Keratinocyte (primary cell): ENCODE data around the gene SDC3. TPM values are rescaled to one million over a fixed set of nuclear protein-coding genes. Genes with fewer than 3 reads are reported as not detected.

Experiments
- DNase-seq: peaks from one replicate; pipeline ENCODE4 v3.0.0-alpha.2; 2011; ENCODE audit warnings: low read depth, missing footprints, low spot score
- FAIRE-seq: peaks from 2 replicates; lab custom pipeline; 2011; peaks lifted over from hg19 to GRCh38; lab: Jason Lieb, UNC
- H2AFZ ChIP-seq: 2 replicates; pipeline ENCODE4 v1.6.0; 2012; ENCODE audit warnings: low read length, control low read depth, inconsistent platforms; ENCODE audit not compliant: control insufficient read depth
- H3K27ac ChIP-seq: 2 replicates; pipeline ENCODE4 v1.5.1; 2011; ENCODE audit warnings: low read length; ENCODE audit not compliant: control insufficient read depth, insufficient read depth
- H3K27me3 ChIP-seq: 3 replicates; pipeline ENCODE4 v1.6.0; 2011; ENCODE audit warnings: low read length; ENCODE audit not compliant: control insufficient read depth, insufficient read depth; ENCODE audit errors: extremely low read depth
- H3K36me3 ChIP-seq, 2 experiments: 2 replicates in 1 of 2; 3 replicates in 1 of 2; pipeline ENCODE4 v1.5.1; 2011; ENCODE audit warnings: low read length in 2 of 2, mild to moderate bottlenecking in 1 of 2; ENCODE audit not compliant: control insufficient read depth in 2 of 2, insufficient read depth in 2 of 2; ENCODE audit errors: extremely low read depth in 1 of 2
- H3K4me1 ChIP-seq: 3 replicates; pipeline ENCODE4 v1.5.1; 2011; ENCODE audit warnings: low read length; ENCODE audit not compliant: control insufficient read depth, insufficient read depth; ENCODE audit errors: extremely low read depth
- H3K4me2 ChIP-seq: 3 replicates; pipeline ENCODE4 v1.6.0; 2011; ENCODE audit warnings: low read depth, low read length; ENCODE audit not compliant: control insufficient read depth, insufficient read depth; ENCODE audit errors: extremely low read depth
- H3K4me3 ChIP-seq, 3 experiments: fragments of 200-600 bp in 1 of 3; sonication (generic) in 1 of 3; 2 replicates in 2 of 3; 3 replicates in 1 of 3; pipeline ENCODE4 v1.5.1; 2011 to 2016; ENCODE audit warnings: low read length in 3 of 3, mild to moderate bottlenecking in 3 of 3, control low read depth in 2 of 3, inconsistent platforms in 1 of 3, low read depth in 1 of 3, mixed read lengths in 1 of 3, mixed run types in 1 of 3, moderate library complexity in 1 of 3; ENCODE audit not compliant: control insufficient read depth in 2 of 3, insufficient read depth in 2 of 3; ENCODE audit errors: extremely low read depth in 1 of 3
- H3K79me2 ChIP-seq: 2 replicates; pipeline ENCODE4 v1.6.0; 2012; ENCODE audit warnings: low read length; ENCODE audit not compliant: control insufficient read depth, insufficient read depth
- H3K9ac ChIP-seq: 3 replicates; pipeline ENCODE4 v1.6.0; 2011; ENCODE audit warnings: low read length; ENCODE audit not compliant: control insufficient read depth, insufficient read depth; ENCODE audit errors: extremely low read depth
- H3K9me1 ChIP-seq: 3 replicates; pipeline ENCODE4 v1.6.0; 2011; ENCODE audit warnings: low read length; ENCODE audit not compliant: control insufficient read depth, insufficient read depth; ENCODE audit errors: extremely low read depth
- H3K9me3 ChIP-seq: 2 replicates; pipeline ENCODE4 v1.5.1; 2012; ENCODE audit warnings: low read depth, low read length; ENCODE audit not compliant: control insufficient read depth
- H4K20me1 ChIP-seq: 3 replicates; pipeline ENCODE4 v1.6.0; 2011; ENCODE audit warnings: low read length; ENCODE audit not compliant: control insufficient read depth, insufficient read depth; ENCODE audit errors: extremely low read depth
- CTCF ChIP-seq, 3 experiments: IDR thresholded peaks in 1 of 3; conservative IDR thresholded peaks in 1 of 3; optimal IDR thresholded peaks in 1 of 3; 2 replicates in 2 of 3; 3 replicates in 1 of 3; pipeline versions ENCODE3 to v1.5.1; 2011; ENCODE audit warnings: low read length in 3 of 3, mild to moderate bottlenecking in 3 of 3, moderate library complexity in 2 of 3, control low read depth in 1 of 3, inconsistent platforms in 1 of 3; ENCODE audit not compliant: insufficient read depth in 2 of 3; ENCODE audit errors: extremely low read depth in 1 of 3
- EZH2 ChIP-seq: IDR thresholded peaks from one replicate; pipeline ENCODE4 v1.6.1; 2012; ENCODE audit warnings: inconsistent platforms, mild to moderate bottlenecking, low read length, moderate library complexity
- dilution Hi-C: fragments of 300-500 bp; cut with MboI; formaldehyde crosslinking; loops from one replicate; pipeline ENCODE4 v1.7.0; 2020; ENCODE audit warnings: low sequenced_read_pairs; ENCODE audit not compliant: extremely low pct_ligation_motif_present
- polyA plus RNA-seq, 5 experiments: library from polyadenylated mRNA; depleted of rRNA in 3 of 5; stranded (reverse) in 3 of 5; stranded (forward) in 1 of 5; unstranded in 1 of 5; fragments of >200 nt; gene quantifications; 1 replicate in 1 of 5; 2 replicates in 3 of 5; 3 replicates in 1 of 5; pipeline versions ENCODE4 v1.2.1 to v1.2.3, GENCODE V29; 2011 to 2012; ENCODE audit warnings: missing spikeins in 2 of 5, low read depth in 1 of 5, low replicate concordance in 1 of 5

Gene SDC3
- polyA plus RNA-seq, 1 donor (not counting 4 experiments of a cell fraction or from before 2014, with no cell fraction given) = 8.8 TPM

GRCh38 chr1:30904191-30904961, 4.2 kb downstream of the SDC3 start:
- DNase-seq = no peak
- Histone ChIP-seq H3K27ac (no peak overlapping the region), H3K4me3 (no peak overlapping the region), H3K9ac (no peak overlapping the region), H2AFZ (no peak overlapping the region), H3K36me3 (no peaks in the 10 kb centered on the region), H3K9me3 (no peaks in the 10 kb centered on the region), H3K9me1 (no peaks in the 10 kb centered on the region), H3K4me1 (peaks cover 9% of the 10 kb centered on the region), H3K4me2 (no peak overlapping the region), H3K27me3 (peaks cover 6% of the 10 kb centered on the region), H3K79me2 (peaks cover 4% of the 10 kb centered on the region), H4K20me1 (peaks cover 7% of the 10 kb centered on the region)
- dilution Hi-C loops = loop anchor here (25.0 kb wide), 1 partner anchor 92 kb away; no protein-coding TSS in a partner anchor
- TF ChIP-seq EZH2 (no peak), CTCF (optimal IDR thresholded peaks at IDR 0.05 in 1 of 3, IDR thresholded peaks at IDR 0.05 in 1 of 3, conservative IDR thresholded peaks at IDR 0.05 in 1 of 3; ENCODE audit: extremely low read depth in 1 of 3, insufficient read depth in 2 of 3, low read length in 3 of 3) (no peak)
- no peak for FAIRE-seq

GRCh38 chr1:30903343-30904034, 5.1 kb downstream of the SDC3 start:
- H3K36me3 ChIP-seq = no peaks in the 10 kb centered on the region
- H3K4me3 ChIP-seq = no peak overlapping the region
- peaks cover 4% of the 10 kb centered on the region for H3K79me2 ChIP-seq
- H3K4me1 ChIP-seq = peaks cover 3% of the 10 kb centered on the region
- no peak overlapping the region for H3K4me2 ChIP-seq
- peaks cover 6% of the 10 kb centered on the region for H3K27me3 ChIP-seq
- DNase-seq (no peak), FAIRE-seq (no peak)
- H3K9me3 ChIP-seq = no peaks in the 10 kb centered on the region
- dilution Hi-C loops = loop anchor here (25.0 kb wide), 1 partner anchor 91 kb away; no protein-coding TSS in a partner anchor
- no peak overlapping the region for H3K9ac ChIP-seq
- TF ChIP-seq CTCF (optimal IDR thresholded peaks at IDR 0.05 in 1 of 3, IDR thresholded peaks at IDR 0.05 in 1 of 3, conservative IDR thresholded peaks at IDR 0.05 in 1 of 3; ENCODE audit: extremely low read depth in 1 of 3, insufficient read depth in 2 of 3, low read length in 3 of 3) (no peak), EZH2 (no peak)
- no peak overlapping the region for H3K27ac ChIP-seq
- H2AFZ ChIP-seq = no peak overlapping the region
- peaks cover 7% of the 10 kb centered on the region for H4K20me1 ChIP-seq
- H3K9me1 ChIP-seq = no peaks in the 10 kb centered on the region
